B cell (primary cell): ENCODE data around the gene TUBA1C.

Experiments
- EZH2 ChIP-seq: IDR thresholded peaks from 2 replicates; pipeline ENCODE4 v1.6.1; 2012; ENCODE audit warnings: borderline replicate concordance, low read depth, mild to moderate bottlenecking, moderate library complexity, low read length; ENCODE audit not compliant: insufficient read depth, poor library complexity, severe bottlenecking
- TF ChIP-seq, protein P1 (sequence below): fragments of 200-600 bp; IDR thresholded peaks from one replicate; pipeline ENCODE4 v1.8.0; 2022; ENCODE audit warnings: antibody characterized with exemption, mild to moderate bottlenecking

DNA sequence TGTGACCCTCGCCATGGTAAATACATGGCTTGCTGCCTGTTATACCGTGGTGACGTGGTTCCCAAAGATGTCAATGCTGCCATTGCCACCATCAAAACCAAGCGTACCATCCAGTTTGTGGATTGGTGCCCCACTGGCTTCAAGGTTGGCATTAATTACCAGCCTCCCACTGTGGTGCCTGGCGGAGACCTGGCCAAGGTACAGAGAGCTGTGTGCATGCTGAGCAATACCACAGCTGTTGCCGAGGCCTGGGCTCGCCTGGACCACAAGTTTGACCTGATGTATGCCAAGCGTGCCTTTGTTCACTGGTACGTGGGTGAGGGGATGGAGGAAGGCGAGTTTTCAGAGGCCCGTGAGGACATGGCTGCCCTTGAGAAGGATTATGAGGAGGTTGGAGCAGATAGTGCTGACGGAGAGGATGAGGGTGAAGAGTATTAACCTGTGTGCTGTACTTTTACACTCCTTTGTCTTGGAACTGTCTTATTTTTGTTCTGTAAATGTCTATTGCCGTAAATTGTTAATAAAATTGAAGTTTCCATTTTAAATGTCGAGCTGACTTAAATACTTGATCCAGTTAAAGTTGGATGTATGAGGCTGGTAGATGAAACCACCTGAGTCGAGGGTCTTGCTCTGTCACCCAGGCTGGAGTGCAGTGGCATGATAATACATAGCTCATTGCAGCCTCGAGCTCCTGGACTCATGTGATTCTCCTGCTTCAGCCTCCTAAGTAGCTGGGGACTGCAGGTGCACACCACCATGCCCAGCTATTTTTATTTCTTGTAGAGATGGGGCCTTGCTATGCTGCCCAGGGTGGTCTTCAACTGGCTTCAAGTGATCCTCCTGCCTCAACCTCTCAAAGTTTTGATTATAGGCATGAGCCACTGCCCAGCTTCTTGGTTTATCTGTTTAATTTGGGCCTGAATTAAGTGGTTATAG, 8.2 kb downstream of the TUBA1C start:
- TF ChIP-seq, protein P1, sequence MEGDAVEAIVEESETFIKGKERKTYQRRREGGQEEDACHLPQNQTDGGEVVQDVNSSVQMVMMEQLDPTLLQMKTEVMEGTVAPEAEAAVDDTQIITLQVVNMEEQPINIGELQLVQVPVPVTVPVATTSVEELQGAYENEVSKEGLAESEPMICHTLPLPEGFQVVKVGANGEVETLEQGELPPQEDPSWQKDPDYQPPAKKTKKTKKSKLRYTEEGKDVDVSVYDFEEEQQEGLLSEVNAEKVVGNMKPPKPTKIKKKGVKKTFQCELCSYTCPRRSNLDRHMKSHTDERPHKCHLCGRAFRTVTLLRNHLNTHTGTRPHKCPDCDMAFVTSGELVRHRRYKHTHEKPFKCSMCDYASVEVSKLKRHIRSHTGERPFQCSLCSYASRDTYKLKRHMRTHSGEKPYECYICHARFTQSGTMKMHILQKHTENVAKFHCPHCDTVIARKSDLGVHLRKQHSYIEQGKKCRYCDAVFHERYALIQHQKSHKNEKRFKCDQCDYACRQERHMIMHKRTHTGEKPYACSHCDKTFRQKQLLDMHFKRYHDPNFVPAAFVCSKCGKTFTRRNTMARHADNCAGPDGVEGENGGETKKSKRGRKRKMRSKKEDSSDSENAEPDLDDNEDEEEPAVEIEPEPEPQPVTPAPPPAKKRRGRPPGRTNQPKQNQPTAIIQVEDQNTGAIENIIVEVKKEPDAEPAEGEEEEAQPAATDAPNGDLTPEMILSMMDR = no peak
- no peak for TF ChIP-seq EZH2
